OCI-LY7 (cell line): ENCODE measurements around the gene SPIRE2. TPM values are rescaled to one million over a fixed set of nuclear protein-coding genes. Genes with fewer than 3 reads are reported as not detected.

Experiments used
- BruUV-seq: library from RNA; stranded (reverse); fragments of 400-500 nt; replicated peaks from 2 replicates; lab custom pipeline; 2021; lab: Mats Ljungman, UMichigan
- CTCF ChIA-PET: fragments of 300-600 bp; sonication (Branson Sonifier 250); formaldehyde crosslinking; loops from one replicate; lab custom pipeline; 2022; ENCODE audit warnings: antibody characterized with exemption; ENCODE audit not compliant: unreplicated experiment; lab: Charles Lee
- POLR2A ChIA-PET: fragments of 300-600 bp; sonication (Branson Sonifier 250); formaldehyde crosslinking; loops from one replicate; lab custom pipeline; 2022; ENCODE audit warnings: antibody characterized with exemption; lab: Charles Lee
- DNase-seq: peaks from one replicate; pipeline ENCODE4 v3.0.0-alpha.2; 2015; ENCODE audit warnings: low spot score
- H2AFZ ChIP-seq: fragments of 200-600 bp; sonication (generic), shearing (Covaris generic); 2 replicates; pipeline ENCODE4 v1.6.1; 2014; ENCODE audit warnings: mild to moderate bottlenecking, antibody characterized with exemption, low read length, moderate library complexity
- H3K27ac ChIP-seq: fragments of 200-600 bp; sonication (generic); 2 replicates; pipeline ENCODE4 v1.5.1; 2014; ENCODE audit warnings: mixed run types, low read depth, mild to moderate bottlenecking, moderate library complexity, low read length, inconsistent platforms; ENCODE audit not compliant: poor library complexity, severe bottlenecking
- H3K36me3 ChIP-seq: fragments of 200-600 bp; sonication (generic); 2 replicates; pipeline ENCODE4 v1.6.1; 2014; ENCODE audit warnings: mild to moderate bottlenecking, antibody characterized with exemption, low read length, moderate library complexity, mixed read lengths; ENCODE audit not compliant: insufficient read depth
- H3K4me1 ChIP-seq: fragments of 200-600 bp; sonication (generic); 2 replicates; pipeline ENCODE4 v1.5.1; 2014; ENCODE audit warnings: mild to moderate bottlenecking, low read length; ENCODE audit not compliant: insufficient read depth, poor library complexity, severe bottlenecking
- H3K4me2 ChIP-seq: fragments of 200-600 bp; sonication (generic); 2 replicates; pipeline ENCODE4 v1.6.1; 2014; ENCODE audit warnings: mild to moderate bottlenecking, low read length
- H3K4me3 ChIP-seq: fragments of 200-600 bp; sonication (generic); 2 replicates; pipeline ENCODE4 v1.5.1; 2014; ENCODE audit warnings: mild to moderate bottlenecking, low read depth, low read length; ENCODE audit not compliant: poor library complexity, severe bottlenecking
- H3K79me2 ChIP-seq: fragments of 200-600 bp; sonication (generic); 2 replicates; pipeline ENCODE4 v1.6.1; 2016; ENCODE audit warnings: low read depth, mild to moderate bottlenecking, low read length, moderate library complexity, mixed read lengths; ENCODE audit not compliant: insufficient read depth
- H3K9me2 ChIP-seq: fragments of 200-600 bp; sonication (generic); 2 replicates; pipeline ENCODE4 v1.6.1; 2016; ENCODE audit warnings: mild to moderate bottlenecking, low read length, mixed read lengths; ENCODE audit not compliant: insufficient read depth
- H3K9me3 ChIP-seq: fragments of 200-600 bp; sonication (generic); 2 replicates; pipeline ENCODE4 v1.6.1; 2014; ENCODE audit warnings: mild to moderate bottlenecking, mixed run types, low read length, mixed read lengths
- H4K20me1 ChIP-seq: fragments of 200-600 bp; sonication (generic); 2 replicates; pipeline ENCODE4 v1.6.1; 2014; ENCODE audit warnings: mild to moderate bottlenecking, antibody characterized with exemption, low read length, moderate library complexity, mixed read lengths; ENCODE audit not compliant: insufficient read depth
- EZH2phosphoT487 ChIP-seq: fragments of 200-600 bp; sonication (generic); IDR thresholded peaks from 2 replicates; pipeline ENCODE4 v1.6.1; 2018; ENCODE audit warnings: low read depth, borderline replicate concordance, mild to moderate bottlenecking, mixed run types, antibody characterized with exemption, low read length, moderate library complexity, mixed read lengths
- intact Hi-C: fragments of 100-400 bp; cut with micrococcal nuclease; formaldehyde crosslinking; loops from one replicate; pipeline ENCODE4 v1.10.0; 2022; ENCODE audit not compliant: unreplicated experiment
- total RNA-seq, 2 experiments: library from RNA; depleted of rRNA in 1 of 2; stranded (reverse); fragments of >200 nt in 1 of 2; shearing (Covaris generic) in 1 of 2; gene quantifications; 2 replicates each; pipeline ENCODE4 v1.2.3, GENCODE V29; 2014 to 2022
- TF ChIP-seq, protein P1 (sequence below): fragments of 200-600 bp; sonication (generic); conservative IDR thresholded peaks from 2 replicates; pipeline ENCODE4 v1.5.1; 2014; ENCODE audit warnings: mild to moderate bottlenecking, antibody characterized with exemption, low read length, moderate library complexity, mixed read lengths

Gene SPIRE2
- total RNA-seq, 2 experiments from 2014 or later: 7.1 to 48.5 TPM

DNA sequence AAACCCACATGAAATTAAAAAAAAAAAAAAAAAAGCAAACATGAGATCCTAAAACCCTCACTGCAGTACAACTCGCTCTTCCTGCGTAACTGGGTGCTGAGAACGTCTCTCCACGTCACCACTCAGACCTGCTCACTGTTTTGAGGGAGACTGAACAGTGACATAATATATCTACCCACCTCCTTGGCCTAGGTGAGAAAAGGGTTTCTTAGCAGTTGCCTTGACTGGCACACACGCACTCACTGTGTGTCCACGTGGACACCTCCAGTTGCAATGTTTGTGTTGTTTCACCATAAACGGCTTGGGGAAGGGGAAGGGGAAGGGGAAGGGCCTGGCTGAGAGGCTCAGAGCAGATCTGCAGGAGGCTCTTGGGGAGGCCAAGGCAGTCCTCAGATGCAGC, 43.9 kb upstream of the SPIRE2 start:
- H2AFZ ChIP-seq: no peak overlapping the region
- H3K9me3 ChIP-seq: no peaks in the 10 kb centered on the region
- no peak overlapping the region for H3K4me2 ChIP-seq
- no peak overlapping the region for H3K4me3 ChIP-seq
- BruUV-seq: no TSS peak
- DNase-seq: no peak
- H3K27ac ChIP-seq: no peak overlapping the region
- H4K20me1 ChIP-seq: peaks cover 6% of the 10 kb centered on the region; the same call in 1 of the 2 replicates
- no peaks in the 10 kb centered on the region for H3K9me2 ChIP-seq
- no peak for TF ChIP-seq EZH2phosphoT487
- TF ChIP-seq, protein P1, sequence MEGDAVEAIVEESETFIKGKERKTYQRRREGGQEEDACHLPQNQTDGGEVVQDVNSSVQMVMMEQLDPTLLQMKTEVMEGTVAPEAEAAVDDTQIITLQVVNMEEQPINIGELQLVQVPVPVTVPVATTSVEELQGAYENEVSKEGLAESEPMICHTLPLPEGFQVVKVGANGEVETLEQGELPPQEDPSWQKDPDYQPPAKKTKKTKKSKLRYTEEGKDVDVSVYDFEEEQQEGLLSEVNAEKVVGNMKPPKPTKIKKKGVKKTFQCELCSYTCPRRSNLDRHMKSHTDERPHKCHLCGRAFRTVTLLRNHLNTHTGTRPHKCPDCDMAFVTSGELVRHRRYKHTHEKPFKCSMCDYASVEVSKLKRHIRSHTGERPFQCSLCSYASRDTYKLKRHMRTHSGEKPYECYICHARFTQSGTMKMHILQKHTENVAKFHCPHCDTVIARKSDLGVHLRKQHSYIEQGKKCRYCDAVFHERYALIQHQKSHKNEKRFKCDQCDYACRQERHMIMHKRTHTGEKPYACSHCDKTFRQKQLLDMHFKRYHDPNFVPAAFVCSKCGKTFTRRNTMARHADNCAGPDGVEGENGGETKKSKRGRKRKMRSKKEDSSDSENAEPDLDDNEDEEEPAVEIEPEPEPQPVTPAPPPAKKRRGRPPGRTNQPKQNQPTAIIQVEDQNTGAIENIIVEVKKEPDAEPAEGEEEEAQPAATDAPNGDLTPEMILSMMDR: no peak
- intact Hi-C loops: no loop called here
- POLR2A ChIA-PET: interaction anchor here (0.5 kb wide), 1 partner anchor 10 kb away, joined by 3 read pairs; no protein-coding TSS in a partner anchor
- H3K79me2 ChIP-seq: peaks cover 16% of the 10 kb centered on the region; the same call in 1 of the 2 replicates
- CTCF ChIA-PET: no interaction called here
- H3K4me1 ChIP-seq: no peaks in the 10 kb centered on the region
- H3K36me3 ChIP-seq: peaks cover 98% of the 10 kb centered on the region

DNA sequence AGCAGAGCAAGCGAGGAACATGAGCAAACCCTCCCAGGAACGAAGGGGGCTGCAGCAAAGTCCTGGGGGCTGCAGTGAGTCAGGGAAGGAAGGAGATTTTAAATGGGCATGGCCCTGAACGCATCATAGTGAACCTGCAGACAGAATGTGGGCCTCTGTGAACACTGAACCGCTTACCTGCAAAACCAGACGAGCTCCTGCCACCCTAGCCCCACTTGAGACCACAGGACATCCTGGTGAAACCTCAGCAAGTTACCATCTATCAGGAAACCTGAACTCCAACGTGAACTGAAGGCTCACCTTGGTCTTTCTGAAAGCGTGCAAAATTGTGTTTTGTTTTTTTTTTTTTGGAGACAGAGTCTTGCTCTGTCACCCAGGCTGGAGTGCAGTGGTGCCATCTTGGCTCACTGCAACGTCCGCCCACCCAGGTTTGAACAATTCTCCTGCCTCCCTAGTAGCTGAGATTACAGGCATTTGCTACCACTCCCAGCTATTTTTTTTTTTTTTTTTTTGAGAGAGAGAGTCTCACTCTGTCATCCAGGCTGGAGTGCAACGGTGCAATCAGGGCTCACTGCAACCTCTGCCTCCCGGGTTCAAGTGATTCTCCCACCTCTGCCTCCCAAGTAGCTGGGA, 42.6 kb upstream of the SPIRE2 start:
- no peaks in the 10 kb centered on the region for H3K4me1 ChIP-seq
- BruUV-seq: no TSS peak
- H3K9me3 ChIP-seq: no peaks in the 10 kb centered on the region
- H3K27ac ChIP-seq: no peak overlapping the region
- DNase-seq: no peak
- H3K4me2 ChIP-seq: no peak overlapping the region
- H3K9me2 ChIP-seq: no peaks in the 10 kb centered on the region
- intact Hi-C loops: no loop called here
- peaks cover 6% of the 10 kb centered on the region; the same call in 1 of the 2 replicates for H4K20me1 ChIP-seq
- H3K4me3 ChIP-seq: no peak overlapping the region
- peaks cover 16% of the 10 kb centered on the region; the same call in 1 of the 2 replicates for H3K79me2 ChIP-seq
- H2AFZ ChIP-seq: no peak overlapping the region
- TF ChIP-seq EZH2phosphoT487: no peak
- TF ChIP-seq, protein P1: no peak
- POLR2A ChIA-PET: interaction anchor here (0.7 kb wide), 1 partner anchor 60 kb away, joined by 4 read pairs; no protein-coding TSS in a partner anchor
- H3K36me3 ChIP-seq: peaks cover 96% of the 10 kb centered on the region
- CTCF ChIA-PET: interaction anchor here (0.6 kb wide), 1 partner anchor 18 kb away, joined by 3 read pairs; no protein-coding TSS in a partner anchor
